NB4 (cell line): ENCODE measurements around the gene CHMP3.
"Not testable (repeated sequence)": the region's sequence is repeated elsewhere in the genome, so short reads cannot be mapped to it uniquely, and the experiment has no call there.

Experiments used
- DNase-seq: peaks from one replicate; pipeline ENCODE4 v3.0.0; 2010; ENCODE audit warnings: low read depth
- H3K4me3 ChIP-seq: one replicate; pipeline ENCODE4 v1.5.1; 2011; ENCODE audit warnings: mild to moderate bottlenecking, low read depth, low read length, moderate library complexity
- MYC ChIP-seq: IDR thresholded peaks from 2 replicates; pipeline ENCODE4 v1.6.1; 2011; ENCODE audit warnings: low read depth, low read length
- POLR2A ChIP-seq: IDR thresholded peaks from 2 replicates; pipeline ENCODE4 v1.6.1; 2011; ENCODE audit warnings: mild to moderate bottlenecking; ENCODE audit not compliant: insufficient read length; ENCODE audit errors: extremely low read depth
- TF ChIP-seq, protein P1 (sequence below): IDR thresholded peaks from 2 replicates; pipeline ENCODE4 v1.6.1; 2011; ENCODE audit warnings: low read depth, low read length
- TF ChIP-seq, protein P2 (sequence below): IDR thresholded peaks from one replicate; pipeline ENCODE4 v1.5.1; 2012; ENCODE audit warnings: low read depth, low read length

The CHMP3 gene

DNA sequence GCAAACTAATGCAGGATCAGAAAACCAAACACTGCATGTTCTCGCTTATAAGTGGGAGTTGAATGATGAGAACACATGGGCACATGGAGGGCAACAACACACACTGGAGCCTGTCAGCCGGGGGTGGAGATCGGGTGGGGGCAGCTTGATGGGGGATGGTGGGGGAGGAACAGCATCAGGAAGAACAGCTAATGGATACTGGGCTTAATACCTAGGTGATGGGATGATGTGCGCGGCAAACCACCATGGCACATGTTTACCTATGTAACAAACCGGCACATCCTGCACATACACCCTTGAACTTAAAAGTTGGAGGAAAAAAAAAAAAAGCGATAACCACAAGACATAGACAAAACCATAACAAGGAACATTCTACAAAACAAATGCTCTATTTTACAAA lies 10.4 kb downstream of the CHMP3 start:
- H3K4me3 ChIP-seq: no peak overlapping the region
- TF ChIP-seq POLR2A (no peak), MYC (no peak)
- TF ChIP-seq, protein P1, sequence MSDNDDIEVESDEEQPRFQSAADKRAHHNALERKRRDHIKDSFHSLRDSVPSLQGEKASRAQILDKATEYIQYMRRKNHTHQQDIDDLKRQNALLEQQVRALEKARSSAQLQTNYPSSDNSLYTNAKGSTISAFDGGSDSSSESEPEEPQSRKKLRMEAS: no peak
- TF ChIP-seq, protein P2, sequence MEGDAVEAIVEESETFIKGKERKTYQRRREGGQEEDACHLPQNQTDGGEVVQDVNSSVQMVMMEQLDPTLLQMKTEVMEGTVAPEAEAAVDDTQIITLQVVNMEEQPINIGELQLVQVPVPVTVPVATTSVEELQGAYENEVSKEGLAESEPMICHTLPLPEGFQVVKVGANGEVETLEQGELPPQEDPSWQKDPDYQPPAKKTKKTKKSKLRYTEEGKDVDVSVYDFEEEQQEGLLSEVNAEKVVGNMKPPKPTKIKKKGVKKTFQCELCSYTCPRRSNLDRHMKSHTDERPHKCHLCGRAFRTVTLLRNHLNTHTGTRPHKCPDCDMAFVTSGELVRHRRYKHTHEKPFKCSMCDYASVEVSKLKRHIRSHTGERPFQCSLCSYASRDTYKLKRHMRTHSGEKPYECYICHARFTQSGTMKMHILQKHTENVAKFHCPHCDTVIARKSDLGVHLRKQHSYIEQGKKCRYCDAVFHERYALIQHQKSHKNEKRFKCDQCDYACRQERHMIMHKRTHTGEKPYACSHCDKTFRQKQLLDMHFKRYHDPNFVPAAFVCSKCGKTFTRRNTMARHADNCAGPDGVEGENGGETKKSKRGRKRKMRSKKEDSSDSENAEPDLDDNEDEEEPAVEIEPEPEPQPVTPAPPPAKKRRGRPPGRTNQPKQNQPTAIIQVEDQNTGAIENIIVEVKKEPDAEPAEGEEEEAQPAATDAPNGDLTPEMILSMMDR: no peak
- DNase-seq: no peak

DNA sequence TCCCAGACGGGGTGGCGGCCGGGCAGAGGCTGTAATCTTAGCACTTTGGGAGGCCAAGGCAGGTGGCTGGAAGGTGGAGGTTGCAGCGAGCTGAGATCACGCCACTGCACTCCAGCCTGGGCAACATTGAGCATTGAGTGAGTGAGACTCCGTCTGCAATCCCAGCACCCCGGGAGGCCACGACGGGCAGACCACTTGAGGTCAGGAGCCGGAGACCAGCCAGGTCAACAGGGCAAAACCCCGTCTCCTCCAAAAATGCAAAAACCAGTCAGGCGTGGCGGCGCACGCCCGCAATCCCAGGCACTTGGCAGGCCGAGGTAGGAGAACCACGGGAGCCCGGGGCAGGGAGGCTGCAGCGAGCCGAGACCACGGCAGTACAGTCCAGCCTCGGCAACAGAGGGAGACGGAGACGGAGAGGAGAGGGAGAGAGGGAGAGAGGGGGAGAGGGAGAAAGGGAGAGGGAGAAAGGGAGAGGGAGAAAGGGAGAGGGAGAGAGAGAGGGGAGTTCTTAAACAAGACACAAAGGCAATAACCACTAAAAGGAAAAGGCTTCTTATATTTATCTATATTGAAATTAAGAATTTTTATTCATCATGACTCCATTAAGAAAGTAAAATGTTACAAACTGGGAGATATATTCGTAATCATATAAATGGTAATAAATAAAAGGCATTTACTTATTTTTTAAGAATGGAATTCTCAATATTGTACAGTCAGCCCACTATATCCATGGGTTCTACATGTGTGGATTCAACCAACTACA lies 13.1 kb downstream of the CHMP3 start:
- not testable (repeated sequence) for H3K4me3 ChIP-seq, DNase-seq

DNA sequence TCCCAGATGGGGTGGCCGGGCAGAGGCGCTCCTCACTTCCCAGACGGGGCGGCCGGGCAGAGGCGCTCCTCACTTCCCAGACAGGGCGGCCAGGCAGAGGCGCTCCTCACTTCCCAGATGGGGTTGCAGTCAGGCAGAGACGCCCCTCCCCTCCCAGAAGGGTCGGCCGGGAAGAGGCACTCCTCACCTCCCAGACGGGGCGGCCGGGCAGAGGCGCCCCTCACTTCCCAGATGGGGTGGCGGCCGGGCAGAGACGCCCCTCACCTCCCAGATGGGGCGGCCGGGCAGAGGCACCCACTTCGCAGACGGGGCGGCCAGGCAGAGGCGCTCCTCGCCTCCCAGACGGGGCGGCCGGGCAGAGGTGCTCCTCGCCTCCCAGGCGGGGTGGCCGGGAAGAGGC lies 13.8 kb downstream of the CHMP3 start:
- not testable (repeated sequence) for DNase-seq, H3K4me3 ChIP-seq

DNA sequence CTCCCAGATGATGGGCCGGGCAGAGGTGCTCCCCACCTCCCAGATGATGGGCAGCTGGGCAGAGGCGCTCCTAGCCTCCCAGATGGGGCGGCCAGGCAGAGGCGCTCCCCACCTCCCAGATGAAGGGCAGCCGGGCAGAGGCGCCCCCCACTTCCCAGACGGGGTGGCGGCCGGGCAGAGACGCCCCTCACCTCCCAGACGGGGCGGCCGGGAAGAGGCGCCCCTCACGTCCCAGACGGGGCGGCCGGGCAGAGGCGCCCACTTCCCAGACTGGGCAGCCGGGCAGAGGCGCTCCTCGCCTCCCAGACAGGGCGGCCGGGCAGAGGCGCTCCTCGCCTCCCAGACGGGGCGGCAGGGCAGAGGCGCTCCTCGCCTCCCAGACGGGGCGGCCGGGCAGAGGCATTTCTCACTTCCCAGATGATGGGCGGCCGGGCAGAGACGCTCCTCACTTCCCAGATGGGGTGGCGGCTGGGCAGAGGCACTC lies 14.3 kb downstream of the CHMP3 start:
- DNase-seq, H3K4me3 ChIP-seq: not testable (repeated sequence)

DNA sequence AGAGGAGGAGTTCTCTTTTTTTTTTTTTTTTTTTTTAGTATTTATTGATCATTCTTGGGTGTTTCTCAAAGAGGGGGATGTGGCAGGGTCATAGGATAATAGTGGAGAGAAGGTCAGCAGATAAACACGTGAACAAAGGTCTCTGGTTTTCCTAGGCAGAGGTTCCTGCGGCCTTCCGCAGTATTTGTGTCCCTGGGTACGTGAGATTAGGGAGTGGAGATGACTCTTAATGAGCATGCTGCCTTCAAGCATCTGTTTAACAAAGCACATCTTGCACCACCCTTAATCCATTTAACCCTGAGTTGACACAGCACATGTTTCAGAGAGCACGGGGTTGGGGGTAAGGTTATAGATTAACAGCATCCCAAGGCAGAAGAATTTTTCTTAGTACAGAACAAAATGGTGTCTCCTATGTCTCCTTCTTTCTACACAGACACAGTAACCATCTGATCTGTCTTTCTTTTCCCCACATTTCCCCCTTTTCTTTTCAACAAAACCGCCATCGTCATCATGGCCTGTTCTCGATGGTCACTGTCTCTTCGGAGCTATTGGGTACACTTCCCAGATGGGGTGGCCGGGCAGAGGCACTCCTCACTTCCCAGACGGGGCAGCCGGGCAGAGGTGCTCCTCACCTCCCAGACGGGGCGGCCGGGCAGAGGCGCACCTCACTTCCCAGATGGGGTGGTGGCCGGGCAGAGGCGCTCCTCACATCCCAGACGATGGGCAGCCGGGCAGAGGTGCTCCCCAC lies 14.9 kb downstream of the CHMP3 start:
- not testable (repeated sequence) for H3K4me3 ChIP-seq, DNase-seq

DNA sequence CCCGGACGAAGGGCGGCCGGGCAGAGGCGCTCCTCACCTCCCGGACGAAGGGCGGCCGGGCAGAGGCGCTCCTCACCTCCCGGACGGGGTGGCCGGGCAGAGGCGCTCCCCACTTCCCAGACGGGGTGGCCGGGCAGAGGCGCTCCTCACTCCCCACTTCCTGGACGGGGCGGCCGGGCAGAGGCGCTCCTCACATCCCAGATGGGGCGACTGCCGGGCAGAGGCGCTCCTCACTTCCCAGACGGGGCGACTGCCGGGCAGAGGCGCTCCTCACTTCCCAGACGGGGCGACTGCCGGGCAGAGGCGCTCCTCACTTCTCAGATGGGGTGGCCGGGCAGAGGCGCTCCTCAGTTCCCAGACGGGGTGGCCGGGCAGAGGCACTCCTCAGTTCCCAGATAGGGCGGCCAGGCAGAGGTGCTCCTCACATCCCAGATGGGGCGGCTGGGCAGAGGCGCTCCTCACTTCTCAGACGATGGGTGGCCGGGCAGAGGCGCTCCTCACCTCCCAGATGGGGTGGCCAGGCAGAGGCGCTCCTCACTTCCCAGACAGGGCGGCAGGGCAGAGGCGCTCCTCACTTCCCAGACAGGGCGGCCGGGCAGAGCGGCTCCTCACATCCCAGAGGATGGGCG lies 17.8 kb downstream of the CHMP3 start:
- not testable (repeated sequence) for H3K4me3 ChIP-seq, DNase-seq

DNA sequence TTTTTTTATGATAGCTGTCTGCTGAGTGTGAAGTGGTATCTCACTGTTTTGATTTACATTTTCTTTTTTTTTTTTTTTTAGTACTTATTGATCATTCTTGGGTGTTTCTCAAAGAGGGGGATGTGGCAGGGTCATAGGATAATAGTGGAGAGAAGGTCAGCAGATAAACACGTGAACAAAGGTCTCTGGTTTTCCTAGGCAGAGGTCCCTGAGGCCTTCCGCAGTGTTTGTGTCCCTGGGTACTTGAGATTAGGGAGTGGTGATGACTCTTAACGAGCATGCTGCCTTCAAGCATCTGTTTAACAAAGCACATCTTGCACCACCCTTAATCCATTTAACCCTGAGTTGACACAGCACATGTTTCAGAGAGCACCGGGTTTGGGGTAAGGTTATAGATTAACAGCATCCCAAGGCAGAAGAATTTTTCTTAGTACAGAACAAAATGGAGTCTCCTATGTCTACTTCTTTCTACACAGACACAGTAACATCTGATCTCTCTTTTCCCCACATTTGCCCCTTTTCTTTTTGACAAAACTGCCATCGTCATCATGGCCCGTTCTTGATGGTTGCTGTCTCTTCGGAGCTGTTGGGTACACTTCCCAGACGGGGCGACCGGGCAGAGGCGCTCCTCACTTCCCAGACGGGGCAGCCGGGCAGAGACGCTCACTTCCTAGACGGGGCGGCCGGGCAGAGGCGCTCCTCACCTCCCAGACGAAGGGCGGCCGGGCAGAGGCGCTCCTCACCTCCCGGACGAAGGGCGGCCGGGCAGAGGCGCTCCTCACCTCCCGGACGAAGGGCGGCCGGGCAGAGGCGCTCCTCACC lies 18.8 kb downstream of the CHMP3 start:
- H3K4me3 ChIP-seq, DNase-seq: not testable (repeated sequence)

DNA sequence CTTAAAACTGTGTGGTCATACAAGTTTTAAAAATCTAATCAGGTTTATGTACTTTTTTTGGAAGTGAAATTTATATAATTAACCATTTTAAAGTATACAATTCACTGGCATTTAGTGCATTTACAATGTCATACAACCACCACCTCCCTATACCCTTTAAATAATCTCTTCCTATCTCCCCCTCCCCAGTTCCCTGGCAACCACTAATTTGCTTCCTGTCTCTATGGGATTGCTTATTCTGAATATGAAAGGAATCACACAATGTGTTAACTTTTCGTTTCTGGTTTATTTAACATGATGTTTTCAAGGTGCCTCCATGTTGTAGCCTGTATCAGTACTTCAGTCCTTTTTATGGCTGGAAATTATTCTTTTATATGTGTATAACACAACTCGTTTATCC lies 19.4 kb downstream of the CHMP3 start:
- no peak overlapping the region for H3K4me3 ChIP-seq
- no peak for DNase-seq
- no peak for TF ChIP-seq POLR2A
- TF ChIP-seq, protein P1: no peak
- TF ChIP-seq MYC: no peak
- TF ChIP-seq, protein P2: no peak

DNA sequence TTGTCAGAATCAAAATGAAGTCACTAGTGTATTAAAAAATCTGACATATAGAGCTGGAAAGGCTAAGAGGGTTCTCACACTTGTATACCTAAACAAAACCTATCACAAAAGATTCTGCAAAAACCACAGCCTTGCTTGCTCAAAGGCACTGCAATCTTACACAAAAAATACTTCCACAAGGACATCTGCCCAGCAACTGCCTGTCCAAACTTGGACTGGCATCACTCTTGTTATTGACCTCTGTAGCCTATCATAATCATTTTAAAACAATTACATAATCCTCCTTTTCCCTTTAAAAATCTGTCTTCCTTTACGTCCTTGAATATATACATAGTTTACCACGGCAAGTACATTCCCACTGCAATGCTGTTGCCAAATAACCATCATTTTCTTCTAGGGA lies 19.9 kb downstream of the CHMP3 start:
- TF ChIP-seq, protein P1: no peak
- TF ChIP-seq POLR2A (no peak), MYC (no peak)
- TF ChIP-seq, protein P2: no peak
- no peak overlapping the region for H3K4me3 ChIP-seq
- DNase-seq: no peak
